ENCODE data around the gene PDZD2. TPM values are rescaled to one million over a fixed set of nuclear protein-coding genes. Genes with fewer than 3 reads are reported as not detected.

Gene PDZD2
- total RNA-seq, 1 donor from 2014 or later = 42.7 TPM

- H3K27ac ChIP-seq = no peak overlapping the region
- peaks cover 0 to 31% of the 10 kb centered on the region in 2 donors for H3K36me3 ChIP-seq
- H3K4me3 ChIP-seq = no peak overlapping the region
- no peaks in the 10 kb centered on the region for H3K9me3 ChIP-seq
- DNase-seq (ENCODE audit: extremely low spot score in 2 of 2) = peak in 1 of 2 donors; percentile 75
- no peaks in the 10 kb centered on the region for H3K27me3 ChIP-seq
- TF ChIP-seq, protein P1, sequence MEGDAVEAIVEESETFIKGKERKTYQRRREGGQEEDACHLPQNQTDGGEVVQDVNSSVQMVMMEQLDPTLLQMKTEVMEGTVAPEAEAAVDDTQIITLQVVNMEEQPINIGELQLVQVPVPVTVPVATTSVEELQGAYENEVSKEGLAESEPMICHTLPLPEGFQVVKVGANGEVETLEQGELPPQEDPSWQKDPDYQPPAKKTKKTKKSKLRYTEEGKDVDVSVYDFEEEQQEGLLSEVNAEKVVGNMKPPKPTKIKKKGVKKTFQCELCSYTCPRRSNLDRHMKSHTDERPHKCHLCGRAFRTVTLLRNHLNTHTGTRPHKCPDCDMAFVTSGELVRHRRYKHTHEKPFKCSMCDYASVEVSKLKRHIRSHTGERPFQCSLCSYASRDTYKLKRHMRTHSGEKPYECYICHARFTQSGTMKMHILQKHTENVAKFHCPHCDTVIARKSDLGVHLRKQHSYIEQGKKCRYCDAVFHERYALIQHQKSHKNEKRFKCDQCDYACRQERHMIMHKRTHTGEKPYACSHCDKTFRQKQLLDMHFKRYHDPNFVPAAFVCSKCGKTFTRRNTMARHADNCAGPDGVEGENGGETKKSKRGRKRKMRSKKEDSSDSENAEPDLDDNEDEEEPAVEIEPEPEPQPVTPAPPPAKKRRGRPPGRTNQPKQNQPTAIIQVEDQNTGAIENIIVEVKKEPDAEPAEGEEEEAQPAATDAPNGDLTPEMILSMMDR (IDR thresholded peaks at IDR 0.05) = no peak
- no peak for TF ChIP-seq POLR2A (IDR thresholded peaks at IDR 0.05)
- TF ChIP-seq POLR2AphosphoS5 (IDR thresholded peaks at IDR 0.05; ENCODE audit: insufficient read depth in 1 of 2, low read depth in 1 of 2) = no peak
- intact Hi-C loops (cut with DNase I) = no loop called here
- peaks cover 9% of the 10 kb centered on the region for H3K4me1 ChIP-seq
Observed at GRCh38 chr5:32099486-32100035, 460.6 kb downstream of the PDZD2 start.

GRCh38 chr5:32100230-32100629 lies 461.3 kb downstream of the PDZD2 start:
- Histone ChIP-seq H3K4me1 (peaks cover 9% of the 10 kb centered on the region), H3K4me3 (no peak overlapping the region), H3K27ac (no peak overlapping the region), H3K36me3 (peaks cover 0 to 36% of the 10 kb centered on the region in 2 donors), H3K9me3 (no peaks in the 10 kb centered on the region), H3K27me3 (no peaks in the 10 kb centered on the region)
- intact Hi-C loops (cut with DNase I) = no loop called here
- DNase-seq (ENCODE audit: extremely low spot score in 2 of 2) = no peak
- TF ChIP-seq, protein P1 (IDR thresholded peaks at IDR 0.05) = no peak
- no peak for TF ChIP-seq POLR2AphosphoS5 (IDR thresholded peaks at IDR 0.05; ENCODE audit: insufficient read depth in 1 of 2, low read depth in 1 of 2)
- no peak for TF ChIP-seq POLR2A (IDR thresholded peaks at IDR 0.05)

DNA sequence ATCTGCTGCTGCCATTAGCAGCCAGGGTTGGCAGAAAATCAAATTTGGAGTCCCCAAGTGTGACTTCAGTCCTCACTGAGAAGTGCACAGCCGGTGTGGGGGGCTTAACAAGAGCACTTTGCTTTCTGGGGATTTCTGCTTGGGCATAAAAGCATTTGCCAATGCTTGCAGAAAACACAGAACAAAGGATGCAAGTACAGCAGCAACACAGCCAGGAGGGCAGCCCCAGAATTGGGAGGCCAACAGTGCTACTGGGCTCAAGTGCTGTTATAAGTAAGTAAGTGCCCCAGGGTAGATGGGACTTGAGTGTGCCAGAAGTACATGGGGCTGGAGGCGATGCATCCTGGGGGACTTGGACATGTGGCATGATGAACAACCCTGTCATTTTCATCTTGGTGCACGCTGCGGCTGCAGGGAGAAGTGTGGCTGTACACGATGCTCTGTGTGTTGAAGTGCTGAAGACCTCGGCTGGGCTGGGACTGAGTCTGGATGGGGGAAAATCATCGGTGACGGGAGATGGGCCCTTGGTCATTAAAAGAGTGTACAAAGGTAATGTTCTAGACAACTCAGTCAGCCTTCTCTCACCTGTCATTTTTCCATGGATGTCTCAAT lies 461.9 kb downstream of the PDZD2 start:
- TF ChIP-seq, protein P1 (IDR thresholded peaks at IDR 0.05) = no peak
- peak in 1 of 2 donors; percentile 7 for TF ChIP-seq POLR2A (IDR thresholded peaks at IDR 0.05)
- peaks cover 9% of the 10 kb centered on the region for H3K4me1 ChIP-seq
- DNase-seq (ENCODE audit: extremely low spot score in 2 of 2) = peak in 1 of 2 donors; percentile 79

GRCh38 chr5:32102254-32102986 lies 463.5 kb downstream of the PDZD2 start:
- intact Hi-C loops (cut with DNase I) = no loop called here
- no peaks in the 10 kb centered on the region for H3K27me3 ChIP-seq
- peak in 1 of 2 donors; percentile 65 for DNase-seq (ENCODE audit: extremely low spot score in 2 of 2)
- H3K36me3 ChIP-seq = peaks cover 0 to 53% of the 10 kb centered on the region in 2 donors
- TF ChIP-seq, protein P1 (IDR thresholded peaks at IDR 0.05) = no peak
- TF ChIP-seq POLR2A (IDR thresholded peaks at IDR 0.05) (no peak), POLR2AphosphoS5 (IDR thresholded peaks at IDR 0.05; ENCODE audit: insufficient read depth in 1 of 2, low read depth in 1 of 2) (no peak)
- H3K4me3 ChIP-seq = no peak overlapping the region
- no peak overlapping the region for H3K27ac ChIP-seq
- peaks cover 9% of the 10 kb centered on the region for H3K4me1 ChIP-seq
- no peaks in the 10 kb centered on the region for H3K9me3 ChIP-seq

More for the DNA sequence above, 461.9 kb downstream of the PDZD2 start:
- Histone ChIP-seq H3K27ac (no peak overlapping the region), H3K27me3 (no peaks in the 10 kb centered on the region), H3K36me3 (peaks cover 0 to 39% of the 10 kb centered on the region in 2 donors), H3K9me3 (no peaks in the 10 kb centered on the region), H3K4me3 (no peak overlapping the region)
- intact Hi-C loops (cut with DNase I) = no loop called here

Data from vagina (tissue), 2 donors.